Measurements from ENCODE around the gene VSIG10L2.

GRCh38 chr11:125950696-125951651 is 5.1 kb downstream of the VSIG10L2 start:
- TF ChIP-seq CTCF (IDR thresholded peaks at IDR 0.05) = no peak
- TF ChIP-seq POLR2A (IDR thresholded peaks at IDR 0.05) = no peak

Data from esophagus squamous epithelium (tissue), 4 donors.